Measurements from ENCODE around the gene FBXO48.

GRCh38 chr2:68489282-68489681 is 22.2 kb upstream of the FBXO48 start:
- TF ChIP-seq CTCF (conservative IDR thresholded peaks at IDR 0.05; ENCODE audit: low read depth, low read length) (no peak), CEBPB (IDR thresholded peaks at IDR 0.05; ENCODE audit: low read depth, low read length) (no peak), POLR2A (IDR thresholded peaks at IDR 0.05; ENCODE audit: low read depth, low read length) (no peak), RAD21 (IDR thresholded peaks at IDR 0.05; ENCODE audit: low read length) (no peak), MAZ (IDR thresholded peaks at IDR 0.05; ENCODE audit: borderline replicate concordance, low read depth, low read length) (no peak), BHLHE40 (IDR thresholded peaks at IDR 0.05; ENCODE audit: low read depth, low read length) (no peak)

Measured in IMR-90 (cell line).